A549 (cell line): ENCODE results near the gene C6orf163. TPM values are rescaled to one million over a fixed set of nuclear protein-coding genes. Genes with fewer than 3 reads are reported as not detected.

Source experiments
- ATAC-seq, 2 experiments: fragments of 200-7000 bp in 1 of 2; fragments of >200 bp in 1 of 2; cut with Nextera tagmentation in 1 of 2; cut with Tn5 transposase in 1 of 2; 3 replicates each; pipeline versions ENCODE4 v1.8.0 to v1.9.1; 2018 to 2020; ENCODE audit warnings: mild to moderate bottlenecking in 1 of 2, moderate library complexity in 1 of 2
- CTCF ChIA-PET: fragments of 300-600 bp; sonication (Branson Sonifier 250); formaldehyde crosslinking; extraction: SDS; loops from one replicate; lab custom pipeline; 2021; ENCODE audit warnings: antibody characterized with exemption, inconsistent platforms; lab: Yijun Ruan, JAX
- POLR2A ChIA-PET: fragments of 350-600 bp; formaldehyde crosslinking; extraction: SDS; loops from one replicate; lab custom pipeline; 2021; ENCODE audit warnings: antibody characterized with exemption, inconsistent platforms; lab: Yijun Ruan, JAX
- DNase-seq, 2 experiments: peaks; one replicate each; pipeline versions ENCODE4 v3.0.0 to v3.0.0-alpha.2; 2011 to 2016; ENCODE audit warnings: low read depth in 1 of 2, low spot score in 1 of 2
- FAIRE-seq: peaks from 2 replicates; lab custom pipeline; 2011; peaks lifted over from hg19 to GRCh38; lab: Jason Lieb, UNC
- H3K27ac ChIP-seq, 2 experiments: fragments of >200 bp; sonication (Bioruptor Twin); formaldehyde crosslinking; 3 replicates each; pipeline ENCODE4 v1.5.1; 2016 to 2017
- H3K4me1 ChIP-seq: fragments of >200 bp; sonication (Bioruptor Twin); formaldehyde crosslinking; 3 replicates; pipeline ENCODE4 v1.6.1; 2016
- H3K4me2 ChIP-seq: fragments of >200 bp; sonication (Bioruptor Twin); formaldehyde crosslinking; 3 replicates; pipeline ENCODE4 v1.6.1; 2016
- H3K4me3 ChIP-seq: fragments of >200 bp; sonication (Bioruptor Twin); formaldehyde crosslinking; 3 replicates; pipeline ENCODE4 v1.5.1; 2016
- H3K9me3 ChIP-seq: fragments of >200 bp; sonication (Bioruptor Twin); formaldehyde crosslinking; 3 replicates; pipeline ENCODE4 v1.6.1; 2016
- CEBPB ChIP-seq, 2 experiments: fragments of >200 bp in 1 of 2; sonication (Bioruptor Twin) in 1 of 2; formaldehyde crosslinking in 1 of 2; IDR thresholded peaks; 2 replicates each; pipeline ENCODE4 v1.6.1; 2012 to 2016
- CHD2 ChIP-seq: fragments of 150-350 bp; IDR thresholded peaks from 2 replicates; pipeline ENCODE4 v1.6.1; 2014; ENCODE audit warnings: low read length; ENCODE audit not compliant: partially characterized antibody
- EHF ChIP-seq: fragments of 250-450 bp; sonication (Bioruptor Pico); IDR thresholded peaks from 2 replicates; pipeline ENCODE4 v1.5.0; 2020; ENCODE audit warnings: mild to moderate bottlenecking
- EHMT2 ChIP-seq: fragments of 200-600 bp; sonication (generic); IDR thresholded peaks from 2 replicates; pipeline ENCODE4 v1.6.1; 2016; ENCODE audit warnings: antibody characterized with exemption, low read depth, mild to moderate bottlenecking, moderate library complexity
- ESRRA ChIP-seq: fragments of 150-350 bp; IDR thresholded peaks from 2 replicates; pipeline ENCODE4 v1.6.1; 2014; ENCODE audit warnings: mild to moderate bottlenecking, low read length, borderline replicate concordance
- FOSB ChIP-seq: fragments of 250-450 bp; sonication (Bioruptor Pico); IDR thresholded peaks from 2 replicates; pipeline ENCODE4 v1.5.0; 2020; ENCODE audit warnings: mild to moderate bottlenecking, moderate library complexity
- GATA3 ChIP-seq: IDR thresholded peaks from 2 replicates; pipeline ENCODE4 v1.6.1; 2012; ENCODE audit warnings: borderline replicate concordance
- HEYL ChIP-seq: fragments of 250-450 bp; sonication (Bioruptor Pico); IDR thresholded peaks from 2 replicates; pipeline ENCODE4 v1.8.0; 2021; ENCODE audit warnings: mild to moderate bottlenecking, moderate library complexity
- HOXB13 ChIP-seq: fragments of 250-450 bp; sonication (Bioruptor Pico); IDR thresholded peaks from 2 replicates; pipeline ENCODE4 v1.5.0; 2020; ENCODE audit warnings: low read depth, mild to moderate bottlenecking, moderate library complexity
- JUN ChIP-seq, 2 experiments: fragments of >200 bp; sonication (Bioruptor Twin); formaldehyde crosslinking; IDR thresholded peaks; 2 replicates in 1 of 2; 3 replicates in 1 of 2; pipeline ENCODE4 v1.6.1; 2016 to 2017
- KDM1A ChIP-seq: fragments of 200-600 bp; sonication (generic); IDR thresholded peaks from 2 replicates; pipeline ENCODE4 v1.6.1; 2016; ENCODE audit warnings: low read depth, mild to moderate bottlenecking
- MAZ ChIP-seq: fragments of 150-350 bp; IDR thresholded peaks from 2 replicates; pipeline ENCODE4 v1.6.1; 2014; ENCODE audit warnings: antibody characterized with exemption, low read depth, low read length, borderline replicate concordance
- NFE2L2 ChIP-seq: fragments of 150-350 bp; conservative IDR thresholded peaks from 2 replicates; pipeline ENCODE4 v1.6.1; 2014; ENCODE audit warnings: low read length
- POLR2AphosphoS2 ChIP-seq: conservative IDR thresholded peaks from 2 replicates; pipeline ENCODE4 v1.6.1; 2012; ENCODE audit warnings: low read length, improper control_type of control experiment, inconsistent platforms
- RARB ChIP-seq: fragments of 250-450 bp; sonication (Bioruptor Pico); IDR thresholded peaks from 2 replicates; pipeline ENCODE4 v1.8.0; 2021; ENCODE audit warnings: mild to moderate bottlenecking, moderate library complexity
- RCOR1 ChIP-seq: fragments of 150-350 bp; IDR thresholded peaks from 2 replicates; pipeline ENCODE4 v1.6.1; 2014; ENCODE audit warnings: antibody characterized with exemption, low read length, low read depth
- RFX5 ChIP-seq: fragments of 450-650 bp; IDR thresholded peaks from 2 replicates; pipeline ENCODE4 v1.7.1; 2014; ENCODE audit warnings: antibody characterized with exemption, mild to moderate bottlenecking, moderate library complexity
- SMC3 ChIP-seq: fragments of >200 bp; sonication (Bioruptor Twin); formaldehyde crosslinking; IDR thresholded peaks from 3 replicates; pipeline ENCODE4 v1.6.1; 2018; ENCODE audit warnings: inconsistent platforms
- ZSCAN20 ChIP-seq: fragments of 250-450 bp; sonication (Bioruptor Pico); IDR thresholded peaks from 2 replicates; pipeline ENCODE4 v1.8.0; 2022; ENCODE audit warnings: mild to moderate bottlenecking, moderate library complexity
- WGBS: methylation state at CpG from one replicate; pipeline ENCODE4 v1.1.6; 2017; ENCODE audit errors: missing lambda C conversion rate; 5-methylcytosine and 5-hydroxymethylcytosine counted together
- polyA plus RNA-seq, 4 experiments: library from polyadenylated mRNA; depleted of rRNA in 3 of 4; stranded (reverse); fragments of >200 nt; fragmentation: RNase III in 1 of 4; extraction: RNeasy Plus Mini Kit Qiagen cat#74134 plus additional on column Dnase treatment in 1 of 4; gene quantifications; 2 replicates in 3 of 4; 3 replicates in 1 of 4; pipeline ENCODE4 v1.2.3, GENCODE V29; 2011 to 2017
- TF ChIP-seq, protein P1 (sequence below): fragments of >200 bp; sonication (Bioruptor Twin); formaldehyde crosslinking; IDR thresholded peaks from 3 replicates; pipeline ENCODE4 v1.6.1; 2016
- TF ChIP-seq, protein P2 (sequence below): fragments of 250-450 bp; sonication (Bioruptor Pico); IDR thresholded peaks from 2 replicates; pipeline ENCODE4 v1.5.0; 2021; ENCODE audit warnings: mild to moderate bottlenecking, moderate library complexity, borderline replicate concordance
- TF ChIP-seq, protein P3 (sequence below): IDR thresholded peaks from 2 replicates; pipeline ENCODE4 v1.6.1; 2012
- TF ChIP-seq, protein P4 (sequence below): fragments of 150-350 bp; IDR thresholded peaks from 2 replicates; pipeline ENCODE4 v1.6.1; 2014; ENCODE audit warnings: low read depth, mild to moderate bottlenecking, low read length

Gene C6orf163
- polyA plus RNA-seq, 2 of the 4 experiments (the other 2 are of a cell fraction): 0.39 to 0.44 TPM

DNA sequence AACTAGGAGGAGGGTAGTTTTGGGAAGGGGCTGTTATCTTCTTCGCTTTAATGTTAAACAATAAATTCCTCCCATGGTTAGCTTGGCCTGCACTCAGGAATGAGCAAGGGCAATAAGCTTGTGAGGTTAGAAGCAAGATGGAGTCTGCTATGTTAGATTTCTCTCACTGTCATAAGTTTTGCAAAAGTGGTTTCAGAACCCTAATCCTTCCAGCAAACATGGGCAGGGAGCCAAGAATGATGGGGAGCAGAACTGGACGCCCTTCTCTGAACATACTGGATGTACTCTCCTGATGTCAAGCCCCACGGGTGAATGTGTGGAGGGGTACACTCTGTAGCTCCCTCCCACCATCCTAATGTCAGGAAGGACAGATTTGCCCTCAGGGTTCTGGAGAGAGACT is 22.3 kb downstream of the C6orf163 start:
- Histone ChIP-seq H3K9me3 (no peaks in the 10 kb centered on the region), H3K4me1 (no peaks in the 10 kb centered on the region), H3K27ac (no peak overlapping the region), H3K4me3 (no peak overlapping the region), H3K4me2 (no peak overlapping the region)
- FAIRE-seq (no peak), DNase-seq (no peak), ATAC-seq (no peak)
- 57% methylated on average over 3 of the region's 3 CpGs for WGBS
- POLR2A ChIA-PET: no interaction called here
- CTCF ChIA-PET: no interaction called here
- TF ChIP-seq ZSCAN20 (CRISPR knock-in tag) (no peak), CEBPB (IDR thresholded peaks at IDR 0.05) (no peak), SMC3 (no peak), CHD2 (no peak), EHMT2 (no peak), GATA3 (no peak), POLR2AphosphoS2 (no peak), ESRRA (no peak), JUN (IDR thresholded peaks at IDR 0.05) (no peak)
- TF ChIP-seq, protein P1, sequence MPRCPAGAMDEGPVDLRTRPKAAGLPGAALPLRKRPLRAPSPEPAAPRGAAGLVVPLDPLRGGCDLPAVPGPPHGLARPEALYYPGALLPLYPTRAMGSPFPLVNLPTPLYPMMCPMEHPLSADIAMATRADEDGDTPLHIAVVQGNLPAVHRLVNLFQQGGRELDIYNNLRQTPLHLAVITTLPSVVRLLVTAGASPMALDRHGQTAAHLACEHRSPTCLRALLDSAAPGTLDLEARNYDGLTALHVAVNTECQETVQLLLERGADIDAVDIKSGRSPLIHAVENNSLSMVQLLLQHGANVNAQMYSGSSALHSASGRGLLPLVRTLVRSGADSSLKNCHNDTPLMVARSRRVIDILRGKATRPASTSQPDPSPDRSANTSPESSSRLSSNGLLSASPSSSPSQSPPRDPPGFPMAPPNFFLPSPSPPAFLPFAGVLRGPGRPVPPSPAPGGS: no peak
- TF ChIP-seq, protein P2, sequence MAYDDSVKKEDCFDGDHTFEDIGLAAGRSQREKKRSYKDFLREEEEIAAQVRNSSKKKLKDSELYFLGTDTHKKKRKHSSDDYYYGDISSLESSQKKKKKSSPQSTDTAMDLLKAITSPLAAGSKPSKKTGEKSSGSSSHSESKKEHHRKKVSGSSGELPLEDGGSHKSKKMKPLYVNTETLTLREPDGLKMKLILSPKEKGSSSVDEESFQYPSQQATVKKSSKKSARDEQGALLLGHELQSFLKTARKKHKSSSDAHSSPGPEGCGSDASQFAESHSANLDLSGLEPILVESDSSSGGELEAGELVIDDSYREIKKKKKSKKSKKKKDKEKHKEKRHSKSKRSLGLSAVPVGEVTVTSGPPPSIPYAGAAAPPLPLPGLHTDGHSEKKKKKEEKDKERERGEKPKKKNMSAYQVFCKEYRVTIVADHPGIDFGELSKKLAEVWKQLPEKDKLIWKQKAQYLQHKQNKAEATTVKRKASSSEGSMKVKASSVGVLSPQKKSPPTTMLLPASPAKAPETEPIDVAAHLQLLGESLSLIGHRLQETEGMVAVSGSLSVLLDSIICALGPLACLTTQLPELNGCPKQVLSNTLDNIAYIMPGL (CRISPR knock-in tag): no peak

DNA sequence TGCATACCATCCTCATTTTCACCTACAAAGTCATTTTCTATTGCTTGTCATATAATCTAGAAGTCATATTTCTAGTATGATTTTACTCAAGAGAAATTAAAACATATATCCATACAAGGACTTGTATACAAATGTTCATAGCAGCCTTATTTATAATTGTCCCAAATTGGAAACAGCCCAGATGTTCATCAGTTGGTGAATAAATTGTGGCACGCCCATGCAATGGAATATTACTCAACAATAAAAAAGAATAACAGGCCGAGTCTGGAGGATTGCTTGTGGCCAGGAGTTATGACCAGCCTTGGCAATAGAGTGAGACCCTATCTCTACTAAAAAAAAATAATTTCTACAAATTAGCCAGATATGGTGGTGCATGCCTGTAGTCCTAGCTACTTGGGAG is 28.8 kb downstream of the C6orf163 start:
- ChIA-PET CTCF (interaction anchor here (0.6 kb wide), 1 partner anchor 30 kb away, joined by 3 read pairs; no protein-coding TSS in a partner anchor), POLR2A (no interaction called here)
- no peaks in the 10 kb centered on the region for H3K4me1 ChIP-seq
- no peak overlapping the region for H3K4me3 ChIP-seq
- DNase-seq: no peak
- FAIRE-seq: no peak
- H3K27ac ChIP-seq: no peak overlapping the region
- no peak overlapping the region for H3K4me2 ChIP-seq
- no peaks in the 10 kb centered on the region for H3K9me3 ChIP-seq
- WGBS: 53% methylated on average over 2 of the region's 2 CpGs
- TF ChIP-seq, protein P3, sequence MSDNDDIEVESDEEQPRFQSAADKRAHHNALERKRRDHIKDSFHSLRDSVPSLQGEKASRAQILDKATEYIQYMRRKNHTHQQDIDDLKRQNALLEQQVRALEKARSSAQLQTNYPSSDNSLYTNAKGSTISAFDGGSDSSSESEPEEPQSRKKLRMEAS: no peak
- TF ChIP-seq NFE2L2 (no peak), KDM1A (no peak), FOSB (CRISPR knock-in tag) (no peak), HOXB13 (CRISPR knock-in tag) (no peak), EHF (CRISPR knock-in tag) (no peak), MAZ (no peak), GATA3 (no peak), RFX5 (no peak), RCOR1 (no peak), HEYL (CRISPR knock-in tag) (no peak), RARB (no peak)
- TF ChIP-seq, protein P2 (CRISPR knock-in tag): no peak
- TF ChIP-seq, protein P4, sequence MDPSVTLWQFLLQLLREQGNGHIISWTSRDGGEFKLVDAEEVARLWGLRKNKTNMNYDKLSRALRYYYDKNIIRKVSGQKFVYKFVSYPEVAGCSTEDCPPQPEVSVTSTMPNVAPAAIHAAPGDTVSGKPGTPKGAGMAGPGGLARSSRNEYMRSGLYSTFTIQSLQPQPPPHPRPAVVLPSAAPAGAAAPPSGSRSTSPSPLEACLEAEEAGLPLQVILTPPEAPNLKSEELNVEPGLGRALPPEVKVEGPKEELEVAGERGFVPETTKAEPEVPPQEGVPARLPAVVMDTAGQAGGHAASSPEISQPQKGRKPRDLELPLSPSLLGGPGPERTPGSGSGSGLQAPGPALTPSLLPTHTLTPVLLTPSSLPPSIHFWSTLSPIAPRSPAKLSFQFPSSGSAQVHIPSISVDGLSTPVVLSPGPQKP: no peak
- no peak for ATAC-seq
